Panc1 (cell line): ENCODE data around the gene FREM1.
"Not testable (repeated sequence)": the region's sequence is repeated elsewhere in the genome, so short reads cannot be mapped to it uniquely, and the experiment has no call there.

Experiments used
- TCF7L2 ChIP-seq: IDR thresholded peaks from 2 replicates; pipeline ENCODE4 v1.6.1; 2011; ENCODE audit warnings: mild to moderate bottlenecking, low read depth, low read length, inconsistent platforms
- TF ChIP-seq, protein P1 (sequence below): fragments of 450-650 bp; IDR thresholded peaks from 2 replicates; pipeline ENCODE4 v1.5.1; 2017; ENCODE audit warnings: mild to moderate bottlenecking

- not testable (repeated sequence) for TF ChIP-seq TCF7L2
- TF ChIP-seq, protein P1, sequence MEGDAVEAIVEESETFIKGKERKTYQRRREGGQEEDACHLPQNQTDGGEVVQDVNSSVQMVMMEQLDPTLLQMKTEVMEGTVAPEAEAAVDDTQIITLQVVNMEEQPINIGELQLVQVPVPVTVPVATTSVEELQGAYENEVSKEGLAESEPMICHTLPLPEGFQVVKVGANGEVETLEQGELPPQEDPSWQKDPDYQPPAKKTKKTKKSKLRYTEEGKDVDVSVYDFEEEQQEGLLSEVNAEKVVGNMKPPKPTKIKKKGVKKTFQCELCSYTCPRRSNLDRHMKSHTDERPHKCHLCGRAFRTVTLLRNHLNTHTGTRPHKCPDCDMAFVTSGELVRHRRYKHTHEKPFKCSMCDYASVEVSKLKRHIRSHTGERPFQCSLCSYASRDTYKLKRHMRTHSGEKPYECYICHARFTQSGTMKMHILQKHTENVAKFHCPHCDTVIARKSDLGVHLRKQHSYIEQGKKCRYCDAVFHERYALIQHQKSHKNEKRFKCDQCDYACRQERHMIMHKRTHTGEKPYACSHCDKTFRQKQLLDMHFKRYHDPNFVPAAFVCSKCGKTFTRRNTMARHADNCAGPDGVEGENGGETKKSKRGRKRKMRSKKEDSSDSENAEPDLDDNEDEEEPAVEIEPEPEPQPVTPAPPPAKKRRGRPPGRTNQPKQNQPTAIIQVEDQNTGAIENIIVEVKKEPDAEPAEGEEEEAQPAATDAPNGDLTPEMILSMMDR: not testable (repeated sequence)
Observed at GRCh38 chr9:14920805-14921204, 10.6 kb upstream of the FREM1 start.
